Measurements from ENCODE around the gene NPAS2.

DNA sequence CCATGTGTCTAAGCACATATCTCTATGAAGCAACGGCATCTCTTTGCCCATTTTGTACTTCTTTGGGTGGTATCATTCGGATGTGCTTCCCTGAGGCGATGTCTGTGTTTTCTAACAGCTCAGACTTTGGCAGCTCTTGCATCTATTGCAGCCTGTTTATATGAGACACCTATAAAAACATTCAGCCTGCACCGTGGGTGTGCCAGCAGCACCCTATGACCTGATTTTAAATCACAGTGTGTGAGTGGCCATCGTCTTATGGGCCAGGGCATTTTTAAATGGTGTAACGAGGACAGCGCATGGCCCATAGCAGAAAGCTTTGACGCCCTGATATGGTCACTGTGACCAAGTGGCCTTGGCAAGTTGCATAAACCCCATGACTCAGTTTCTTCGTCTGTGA is 12.9 kb downstream of the NPAS2 start:
- no peak for TF ChIP-seq EZH2 (IDR thresholded peaks at IDR 0.05; ENCODE audit: insufficient read depth, low read length)
- TF ChIP-seq, protein P1, sequence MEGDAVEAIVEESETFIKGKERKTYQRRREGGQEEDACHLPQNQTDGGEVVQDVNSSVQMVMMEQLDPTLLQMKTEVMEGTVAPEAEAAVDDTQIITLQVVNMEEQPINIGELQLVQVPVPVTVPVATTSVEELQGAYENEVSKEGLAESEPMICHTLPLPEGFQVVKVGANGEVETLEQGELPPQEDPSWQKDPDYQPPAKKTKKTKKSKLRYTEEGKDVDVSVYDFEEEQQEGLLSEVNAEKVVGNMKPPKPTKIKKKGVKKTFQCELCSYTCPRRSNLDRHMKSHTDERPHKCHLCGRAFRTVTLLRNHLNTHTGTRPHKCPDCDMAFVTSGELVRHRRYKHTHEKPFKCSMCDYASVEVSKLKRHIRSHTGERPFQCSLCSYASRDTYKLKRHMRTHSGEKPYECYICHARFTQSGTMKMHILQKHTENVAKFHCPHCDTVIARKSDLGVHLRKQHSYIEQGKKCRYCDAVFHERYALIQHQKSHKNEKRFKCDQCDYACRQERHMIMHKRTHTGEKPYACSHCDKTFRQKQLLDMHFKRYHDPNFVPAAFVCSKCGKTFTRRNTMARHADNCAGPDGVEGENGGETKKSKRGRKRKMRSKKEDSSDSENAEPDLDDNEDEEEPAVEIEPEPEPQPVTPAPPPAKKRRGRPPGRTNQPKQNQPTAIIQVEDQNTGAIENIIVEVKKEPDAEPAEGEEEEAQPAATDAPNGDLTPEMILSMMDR (IDR thresholded peaks at IDR 0.05; ENCODE audit: insufficient read depth, low read depth, low read length): no peak

All from astrocyte (in vitro differentiated cells and primary cell).